WI38 (cell line): ENCODE data around the gene ARID1B.

ENCODE experiments used
- H3K4me3 ChIP-seq: 2 replicates; pipeline ENCODE4 v1.5.1; 2011; ENCODE audit warnings: low read depth, mild to moderate bottlenecking, control low read depth, low read length
- CTCF ChIP-seq: IDR thresholded peaks from 2 replicates; pipeline ENCODE4 v1.5.1; 2012; ENCODE audit warnings: low read depth, mild to moderate bottlenecking, control low read depth, low read length

The ARID1B gene

GRCh38 chr6:157093536-157093935 lies 316.4 kb downstream of the ARID1B start:
- no peak for TF ChIP-seq CTCF
- no peak overlapping the region for H3K4me3 ChIP-seq

- no peak for TF ChIP-seq CTCF
- no peak overlapping the region for H3K4me3 ChIP-seq
Measured at GRCh38 chr6:157094038-157094437, 316.9 kb downstream of the ARID1B start.

DNA sequence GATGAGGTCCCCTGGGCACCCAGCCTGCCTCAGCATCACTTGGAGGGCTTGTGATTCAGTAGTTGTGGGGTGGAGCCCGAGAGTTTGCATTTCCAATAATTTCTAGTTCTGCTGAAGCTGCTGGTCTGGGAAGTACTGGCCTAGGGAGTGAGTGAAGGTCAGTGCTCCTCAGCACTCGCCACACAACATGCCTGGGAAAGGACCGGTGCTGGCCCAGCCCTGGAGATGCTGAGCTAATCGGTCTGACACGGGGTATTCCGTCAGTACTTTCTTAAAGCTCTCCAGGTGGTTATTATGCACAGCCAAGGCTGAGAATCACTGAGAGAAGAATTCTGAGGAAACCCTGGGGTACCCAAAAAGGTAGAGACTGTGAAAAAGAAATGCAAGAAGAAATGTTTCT lies 317.9 kb downstream of the ARID1B start:
- H3K4me3 ChIP-seq: no peak overlapping the region
- no peak for TF ChIP-seq CTCF

GRCh38 chr6:157095569-157095968 lies 318.4 kb downstream of the ARID1B start:
- no peak for TF ChIP-seq CTCF
- no peak overlapping the region for H3K4me3 ChIP-seq

DNA sequence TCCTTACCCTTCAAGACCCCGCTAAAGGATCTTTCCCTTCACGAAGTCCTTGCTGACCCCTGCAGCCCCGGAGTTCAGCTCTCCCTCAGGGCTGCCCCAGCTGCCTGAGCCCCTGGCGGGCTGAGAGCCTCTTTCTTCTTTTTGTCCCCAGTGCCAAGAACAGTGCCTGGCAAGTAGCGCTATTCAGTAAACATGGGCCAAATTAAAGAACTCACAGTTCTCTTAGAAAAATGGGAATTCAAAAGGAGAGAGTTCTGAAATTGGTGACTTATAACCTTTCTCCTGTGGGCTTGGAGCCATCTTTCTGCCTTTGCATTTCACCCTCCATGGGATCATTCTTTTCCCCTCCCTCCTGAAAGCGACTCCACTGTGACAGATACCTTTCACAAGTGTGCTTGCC lies 318.9 kb downstream of the ARID1B start:
- TF ChIP-seq CTCF: no peak
- no peak overlapping the region for H3K4me3 ChIP-seq

DNA sequence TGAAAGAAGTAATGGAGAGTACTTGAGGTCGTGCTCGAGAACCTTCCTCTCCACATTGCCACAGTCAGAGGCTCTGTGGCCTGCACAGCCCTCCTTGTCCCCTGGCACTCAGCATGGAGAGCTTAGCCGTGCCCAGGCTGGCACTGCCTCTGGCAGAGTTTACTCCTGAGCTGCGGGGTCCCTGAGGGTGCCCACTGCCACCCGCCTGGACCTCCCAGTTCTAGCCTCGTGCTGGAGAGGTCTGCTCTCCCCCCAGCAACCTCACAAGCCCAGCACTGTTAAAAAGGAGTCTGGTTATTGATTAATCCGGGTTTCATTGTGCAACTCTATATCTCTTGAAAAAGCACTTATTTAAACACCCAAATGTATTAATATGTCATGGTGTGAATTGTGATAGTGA lies 319.3 kb downstream of the ARID1B start:
- no peak for TF ChIP-seq CTCF
- H3K4me3 ChIP-seq: no peak overlapping the region

DNA sequence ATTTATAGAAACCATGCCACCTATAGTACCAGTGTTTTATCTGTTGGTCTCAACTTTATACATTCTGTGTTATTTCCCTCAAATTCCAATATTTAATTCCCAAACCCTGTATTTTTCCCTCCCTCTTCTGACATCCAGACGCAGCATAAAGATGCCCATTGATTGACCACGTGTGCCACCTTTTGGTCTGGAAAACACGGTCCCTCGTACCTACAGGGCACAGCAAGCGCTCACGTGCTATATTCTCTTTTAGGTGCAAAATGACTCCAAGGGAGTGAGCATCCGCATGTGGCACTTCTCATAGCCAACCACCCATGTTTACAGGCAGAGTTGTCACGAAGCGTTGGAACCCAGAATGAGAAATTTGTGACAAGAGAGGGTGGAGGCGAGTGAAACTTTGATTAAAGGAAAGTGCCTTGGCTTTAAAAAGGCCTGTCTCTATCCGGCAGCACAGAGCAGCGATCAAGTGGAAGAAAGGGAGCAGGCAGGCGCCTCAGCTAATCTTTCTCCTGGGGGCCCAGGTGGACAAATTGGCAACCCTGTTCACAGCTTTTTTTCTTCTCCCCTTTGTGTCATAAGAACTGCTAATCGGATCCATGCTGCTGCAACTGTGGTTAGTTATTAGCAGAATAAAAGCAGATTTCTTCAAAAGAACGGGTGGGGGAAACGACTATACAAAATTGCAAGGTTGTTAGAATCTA lies 320.2 kb downstream of the ARID1B start:
- no peak overlapping the region for H3K4me3 ChIP-seq
- no peak for TF ChIP-seq CTCF
